22Rv1 (cell line): ENCODE data around the gene PPP1R16B.

ENCODE experiments used
- H3K27ac ChIP-seq: fragments of 450-650 bp; 2 replicates; pipeline ENCODE4 v1.5.1; 2017
- CTCF ChIP-seq: fragments of 450-650 bp; IDR thresholded peaks from 2 replicates; pipeline ENCODE4 v1.5.1; 2017; ENCODE audit warnings: mild to moderate bottlenecking
- ZFX ChIP-seq: fragments of 450-650 bp; IDR thresholded peaks from 2 replicates; pipeline ENCODE4 v1.6.1; 2017; ENCODE audit warnings: antibody characterized with exemption, borderline replicate concordance

The PPP1R16B gene

GRCh38 chr20:38970302-38970701 is 164.8 kb downstream of the PPP1R16B start:
- H3K27ac ChIP-seq: no peak overlapping the region
- no peak for TF ChIP-seq ZFX
- TF ChIP-seq CTCF: no peak
